ENCODE measurements around the gene ARF1.

ARF1 gene

GRCh38 chr1:228050571-228051231 is 31.8 kb upstream of the ARF1 start:
- no peak for DNase-seq

DNA sequence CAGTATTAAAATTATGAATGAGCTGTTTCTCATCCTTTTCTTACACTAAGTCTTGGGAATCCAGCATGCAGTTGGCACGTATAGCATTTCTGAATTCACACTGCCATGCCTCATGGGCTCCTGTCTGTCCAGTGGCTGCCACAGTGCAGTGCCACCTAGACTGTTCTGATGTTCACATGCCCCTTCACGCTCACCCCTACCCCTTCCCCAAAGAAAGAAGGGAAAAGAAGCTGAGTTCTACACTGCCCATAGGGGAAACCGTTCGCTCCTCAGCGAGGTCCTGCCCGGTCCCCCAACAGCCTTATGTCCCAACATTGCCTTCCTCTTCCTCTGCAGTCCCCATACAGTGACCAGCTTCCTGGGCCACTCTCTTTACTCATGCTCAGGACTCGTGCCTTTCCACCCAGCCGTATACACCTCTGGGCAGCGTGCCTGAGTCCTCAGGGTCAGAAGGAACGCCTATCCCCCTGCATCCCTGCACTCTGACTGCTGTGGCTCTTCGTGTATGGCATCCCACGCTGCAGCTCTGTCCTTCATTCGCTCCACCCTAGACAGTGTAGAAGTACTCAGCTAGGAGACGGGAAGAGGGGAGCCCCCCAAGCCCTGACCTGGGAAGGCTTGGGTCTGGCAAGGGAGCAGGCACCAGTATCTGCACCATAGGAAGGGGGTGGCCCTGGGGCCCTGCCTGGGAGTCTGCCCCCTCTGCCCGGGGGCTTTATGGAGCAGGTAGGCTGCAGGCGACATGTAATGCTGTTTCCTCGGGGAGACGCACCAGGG is 24.1 kb upstream of the ARF1 start:
- DNase-seq = no peak

DNA sequence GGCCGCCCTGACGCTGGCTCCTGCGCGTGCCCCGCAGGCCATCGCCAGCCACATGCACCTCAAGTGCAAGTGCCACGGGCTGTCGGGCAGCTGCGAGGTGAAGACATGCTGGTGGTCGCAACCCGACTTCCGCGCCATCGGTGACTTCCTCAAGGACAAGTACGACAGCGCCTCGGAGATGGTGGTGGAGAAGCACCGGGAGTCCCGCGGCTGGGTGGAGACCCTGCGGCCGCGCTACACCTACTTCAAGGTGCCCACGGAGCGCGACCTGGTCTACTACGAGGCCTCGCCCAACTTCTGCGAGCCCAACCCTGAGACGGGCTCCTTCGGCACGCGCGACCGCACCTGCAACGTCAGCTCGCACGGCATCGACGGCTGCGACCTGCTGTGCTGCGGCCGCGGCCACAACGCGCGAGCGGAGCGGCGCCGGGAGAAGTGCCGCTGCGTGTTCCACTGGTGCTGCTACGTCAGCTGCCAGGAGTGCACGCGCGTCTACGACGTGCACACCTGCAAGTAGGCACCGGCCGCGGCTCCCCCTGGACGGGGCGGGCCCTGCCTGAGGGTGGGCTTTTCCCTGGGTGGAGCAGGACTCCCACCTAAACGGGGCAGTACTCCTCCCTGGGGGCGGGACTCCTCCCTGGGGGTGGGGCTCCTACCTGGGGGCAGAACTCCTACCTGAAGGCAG is 23.4 kb upstream of the ARF1 start:
- no peak for DNase-seq

GRCh38 chr1:228059634-228060457 is 22.7 kb upstream of the ARF1 start:
- peak; percentile 53 to 69 (median 63) for DNase-seq

- no peak for DNase-seq
Observed at GRCh38 chr1:228060458-228061190, 21.9 kb upstream of the ARF1 start.

DNA sequence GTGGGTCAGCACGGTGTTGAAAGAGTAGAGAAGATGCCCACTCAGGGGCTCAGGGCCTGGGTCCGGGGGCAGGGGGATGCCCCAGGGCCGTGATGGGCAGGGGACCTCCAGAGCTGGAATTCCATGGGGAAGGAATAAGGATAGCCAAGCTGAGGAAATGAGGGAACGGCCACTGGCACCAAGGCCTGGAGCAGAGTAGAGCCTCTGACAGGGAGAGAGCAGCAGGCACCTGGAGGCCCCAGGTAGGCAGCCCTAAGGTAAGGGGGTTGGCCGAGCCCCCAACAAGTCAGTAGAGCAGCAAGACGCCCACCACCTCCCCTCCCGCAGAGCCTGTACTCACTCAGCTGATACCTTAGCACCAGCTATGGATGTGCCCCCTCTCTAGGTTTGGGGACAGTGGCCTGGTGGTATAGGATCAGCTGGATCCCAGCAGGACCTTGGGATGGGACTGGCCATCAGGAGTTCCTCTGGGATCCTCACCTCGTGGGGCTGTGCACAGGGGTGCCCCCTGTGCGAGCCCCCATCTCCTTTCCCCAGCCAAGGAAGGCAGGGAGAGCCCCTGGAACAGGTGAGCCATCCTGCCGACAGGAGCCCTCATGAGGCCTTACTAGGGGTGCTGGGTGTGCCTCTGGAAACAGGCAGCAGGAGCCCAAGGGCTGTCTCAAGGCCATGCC is 21.0 kb upstream of the ARF1 start:
- DNase-seq = no peak

GRCh38 chr1:228062085-228062791 is 20.3 kb upstream of the ARF1 start:
- no peak for DNase-seq

DNA sequence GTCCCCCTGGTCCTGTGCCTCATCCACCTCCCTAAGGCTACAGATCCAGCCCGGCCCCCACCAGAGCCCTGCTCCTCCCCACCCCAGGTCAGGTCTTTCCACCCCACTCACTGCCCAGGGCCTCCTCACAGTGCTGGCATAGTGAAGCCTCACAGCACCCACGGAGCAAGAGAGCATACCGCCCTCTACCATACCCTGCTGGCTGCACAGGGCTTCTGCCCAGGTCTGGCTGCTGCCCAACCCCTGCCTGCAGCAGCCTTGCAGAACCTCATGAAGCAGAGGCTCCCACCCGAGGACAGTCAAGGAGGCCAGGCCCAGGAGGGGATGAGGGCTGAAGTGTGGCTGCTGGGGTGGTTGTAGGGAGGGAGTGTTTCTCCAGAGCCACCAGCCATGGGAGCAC is 19.7 kb upstream of the ARF1 start:
- no peak for DNase-seq

- no peak for DNase-seq
Observed at GRCh38 chr1:228063251-228064191, 19.0 kb upstream of the ARF1 start.

DNA sequence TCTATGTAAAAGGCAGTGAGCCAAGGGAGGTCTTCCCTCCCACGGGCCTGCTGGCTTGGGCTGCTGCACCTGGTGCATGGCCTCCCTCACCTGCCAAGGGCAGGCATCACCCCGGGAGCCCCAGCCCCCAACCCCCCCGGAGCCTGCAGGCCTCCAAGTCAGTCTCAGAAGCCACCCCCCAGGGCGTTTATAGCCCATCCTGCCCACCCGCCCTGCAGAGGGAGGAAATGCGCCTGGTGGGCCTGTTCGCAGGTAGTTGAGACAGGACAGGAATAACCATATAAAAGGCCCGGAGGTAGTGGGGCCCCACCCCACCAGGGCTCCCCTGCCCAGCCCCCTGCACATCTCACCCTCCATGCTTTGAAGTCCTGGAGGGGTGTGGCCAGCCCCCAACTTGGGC is 18.2 kb upstream of the ARF1 start:
- no peak for DNase-seq

DNA sequence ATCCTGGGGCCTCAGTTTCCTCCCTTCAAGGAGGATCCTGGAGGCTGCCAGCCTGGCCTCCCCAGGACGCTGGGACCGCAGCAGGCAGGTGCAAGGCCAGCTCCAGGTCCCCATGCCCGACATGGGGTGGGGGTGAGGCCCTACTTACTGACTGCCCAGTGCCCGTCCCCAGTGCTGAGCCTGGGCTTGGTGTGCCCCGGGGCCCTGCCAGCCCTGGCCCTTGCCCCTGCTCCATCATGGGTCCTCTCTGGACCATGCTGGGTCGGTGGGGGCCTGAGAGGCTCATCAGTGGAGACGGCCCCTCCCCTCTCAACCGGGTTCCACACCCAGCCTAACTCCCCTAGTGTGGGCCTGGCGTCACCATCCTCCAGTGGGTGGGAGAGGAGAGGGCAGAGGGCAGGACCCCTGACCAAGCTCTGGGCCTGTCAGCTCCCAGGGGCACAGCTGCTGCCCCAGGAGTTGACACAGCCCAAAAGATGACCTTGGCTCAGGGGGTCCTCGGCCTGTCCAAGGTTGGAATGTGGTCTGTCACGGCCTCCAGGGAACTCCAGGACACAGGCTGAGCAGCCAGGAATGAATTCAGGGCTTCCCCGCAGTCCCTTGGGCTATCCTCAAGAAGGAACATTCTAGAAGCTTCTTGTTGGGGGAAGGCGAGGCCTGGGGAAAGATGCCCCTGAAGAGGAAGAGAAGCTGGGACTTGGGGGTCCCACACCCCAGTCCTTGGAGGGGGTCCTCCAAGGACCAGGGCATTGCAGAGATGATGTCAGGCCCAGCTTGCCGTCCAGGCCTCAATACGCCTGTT is 17.6 kb upstream of the ARF1 start:
- no peak for DNase-seq

GRCh38 chr1:228065543-228066347 is 16.8 kb upstream of the ARF1 start:
- no peak for DNase-seq

- no peak for DNase-seq
Observed at GRCh38 chr1:228066416-228066815, 16.1 kb upstream of the ARF1 start.

- DNase-seq = no peak
Observed at GRCh38 chr1:228066891-228067654, 15.4 kb upstream of the ARF1 start.

DNA sequence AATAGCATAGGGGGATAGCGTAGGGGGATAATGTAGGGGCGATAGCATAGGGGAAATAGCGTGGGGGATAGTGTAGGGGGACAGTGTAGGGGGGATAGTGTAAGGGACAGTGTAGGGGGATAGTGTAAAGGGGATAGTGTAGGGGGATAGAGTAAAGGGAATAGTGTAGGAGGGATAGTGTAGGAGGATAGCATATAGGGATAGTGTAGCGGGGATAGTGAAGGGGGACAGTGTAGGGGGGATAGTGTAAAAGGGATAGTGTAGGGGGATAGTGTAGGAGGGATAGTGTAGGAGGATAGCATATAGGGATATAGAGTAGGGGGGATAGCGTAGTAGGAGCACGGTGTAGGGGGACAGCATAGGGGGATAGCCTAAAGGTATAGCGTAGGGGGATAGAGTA is 14.1 kb upstream of the ARF1 start:
- no peak for DNase-seq

GRCh38 chr1:228070173-228070572 is 12.3 kb upstream of the ARF1 start:
- no peak for DNase-seq

- DNase-seq = no peak
Observed at GRCh38 chr1:228070851-228071250, 11.7 kb upstream of the ARF1 start.
